Measurements from ENCODE around the gene PLA2G4B. TPM values are rescaled to one million over a fixed set of nuclear protein-coding genes. Genes with fewer than 3 reads are reported as not detected.

PLA2G4B gene
- total and polyA plus RNA-seq, 2 experiments from 2014 or later = 1.4 to 1.6 TPM

DNA sequence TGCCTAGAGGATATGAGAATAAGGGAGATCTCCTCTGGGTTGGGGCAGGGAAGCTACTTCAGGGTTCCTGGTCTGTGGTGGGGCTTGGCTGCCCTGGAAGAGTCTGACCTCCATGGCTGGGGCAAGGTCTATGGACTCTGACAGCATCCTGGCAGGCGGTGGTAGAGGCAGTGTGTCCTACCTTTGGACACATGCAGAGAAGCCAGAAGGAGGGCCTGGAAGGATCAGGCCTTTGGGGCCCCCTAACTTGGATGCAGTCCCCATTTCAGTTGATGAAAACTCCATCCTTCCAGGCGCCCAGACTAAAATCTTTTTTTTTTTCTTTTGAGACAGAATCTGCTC is 44.8 kb downstream of the PLA2G4B start:
- H3K4me3 ChIP-seq = no peak overlapping the region
- TF ChIP-seq EZH2phosphoT487 (IDR thresholded peaks at IDR 0.05; ENCODE audit: insufficient read depth, low read depth) = no peak
- no peak for TF ChIP-seq EZH2 (IDR thresholded peaks at IDR 0.05; ENCODE audit: insufficient read depth, poor library complexity, severe bottlenecking)
- H3K4me2 ChIP-seq (ENCODE audit: unreplicated experiment) = no peak overlapping the region
- H3K36me3 ChIP-seq (ENCODE audit: low read depth) = no peaks in the 10 kb centered on the region
- 93 to 100% methylated on average over 2 of the region's 2 CpGs for WGBS, 2 experiments (ENCODE audit: low coverage in 1 of 2, low lambda C conversion rate in 2 of 2, missing lambda C conversion rate in 2 of 2)
- H3K9me2 ChIP-seq (ENCODE audit: insufficient read depth) = no peaks in the 10 kb centered on the region
- no peaks in the 10 kb centered on the region for H3K9me3 ChIP-seq (ENCODE audit: low read depth)
- no peaks in the 10 kb centered on the region for H3K79me2 ChIP-seq (ENCODE audit: insufficient read depth)
- DNase-seq = no peak
- H4K20me1 ChIP-seq (ENCODE audit: insufficient read depth) = no peaks in the 10 kb centered on the region
- no peak overlapping the region for H3K27ac ChIP-seq
- H2AFZ ChIP-seq = no peak overlapping the region
- no peak overlapping the region for H3K9ac ChIP-seq
- no peaks in the 10 kb centered on the region for H3K4me1 ChIP-seq (ENCODE audit: insufficient read depth)
- H3K27me3 ChIP-seq (replicated peaks; ENCODE audit: insufficient read depth) = no peaks in the 10 kb centered on the region
- H3F3A ChIP-seq (ENCODE audit: insufficient read depth) = no peaks in the 10 kb centered on the region
- in situ Hi-C loops (cut with MboI) = no loop called here

DNA sequence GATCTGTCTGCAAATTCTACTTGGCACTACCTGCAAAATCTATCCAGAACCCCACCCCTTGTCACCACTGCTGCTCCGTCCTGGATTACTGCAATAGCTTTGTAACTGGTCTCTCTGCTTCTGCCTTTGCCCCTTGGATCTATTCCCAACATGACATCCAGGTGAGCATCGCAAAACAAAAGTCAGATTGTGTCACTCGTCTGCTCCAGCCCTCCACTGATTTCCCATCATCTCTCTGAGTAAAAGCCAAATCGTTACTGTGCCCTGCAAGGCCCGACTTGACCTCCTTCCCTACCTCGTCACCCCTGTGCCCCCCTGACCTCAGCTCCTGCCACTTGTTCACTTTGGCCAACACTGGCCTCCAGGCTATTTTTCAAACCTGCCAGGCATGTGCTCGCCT is 45.8 kb downstream of the PLA2G4B start:
- Histone ChIP-seq H3K27ac (no peak overlapping the region), H2AFZ (no peak overlapping the region), H3K4me2 (ENCODE audit: unreplicated experiment) (no peak overlapping the region), H3K9me2 (ENCODE audit: insufficient read depth) (no peaks in the 10 kb centered on the region), H3K4me3 (no peak overlapping the region), H3K79me2 (ENCODE audit: insufficient read depth) (no peaks in the 10 kb centered on the region), H3K9ac (no peak overlapping the region), H3F3A (ENCODE audit: insufficient read depth) (no peaks in the 10 kb centered on the region), H3K36me3 (ENCODE audit: low read depth) (no peaks in the 10 kb centered on the region), H3K9me3 (ENCODE audit: low read depth) (no peaks in the 10 kb centered on the region), H3K4me1 (ENCODE audit: insufficient read depth) (no peaks in the 10 kb centered on the region), H4K20me1 (ENCODE audit: insufficient read depth) (no peaks in the 10 kb centered on the region), H3K27me3 (replicated peaks; ENCODE audit: insufficient read depth) (no peaks in the 10 kb centered on the region)
- in situ Hi-C loops (cut with MboI) = no loop called here
- no peak for DNase-seq
- TF ChIP-seq EZH2 (IDR thresholded peaks at IDR 0.05; ENCODE audit: insufficient read depth, poor library complexity, severe bottlenecking) = no peak
- 83% methylated on average over 7 of the region's 7 CpGs for WGBS, 2 experiments (ENCODE audit: low coverage in 1 of 2, low lambda C conversion rate in 2 of 2, missing lambda C conversion rate in 2 of 2)

DNA sequence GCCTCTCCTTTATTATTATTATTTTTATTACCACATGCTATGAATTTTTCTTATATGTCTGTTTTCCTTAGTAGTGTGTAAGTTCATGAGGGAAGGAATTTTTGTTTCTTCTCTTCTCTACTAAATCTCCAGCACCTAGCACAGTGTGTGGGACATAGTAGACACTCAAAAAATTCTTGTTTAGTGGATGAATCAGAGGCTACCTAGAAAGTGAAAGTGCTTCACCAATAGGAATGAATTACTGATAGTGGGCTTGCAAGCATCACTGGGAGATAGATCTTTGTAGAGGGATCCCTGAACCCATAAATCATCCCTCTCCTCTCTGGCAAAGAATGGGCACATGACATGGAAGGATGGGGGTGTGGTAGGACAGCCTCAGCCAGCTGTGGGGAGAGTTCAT is 46.7 kb downstream of the PLA2G4B start:
- no peaks in the 10 kb centered on the region for H4K20me1 ChIP-seq (ENCODE audit: insufficient read depth)
- no peak overlapping the region for H3K4me2 ChIP-seq (ENCODE audit: unreplicated experiment)
- TF ChIP-seq EZH2 (IDR thresholded peaks at IDR 0.05; ENCODE audit: insufficient read depth, poor library complexity, severe bottlenecking) (no peak), EZH2phosphoT487 (IDR thresholded peaks at IDR 0.05; ENCODE audit: insufficient read depth, low read depth) (no peak)

DNA sequence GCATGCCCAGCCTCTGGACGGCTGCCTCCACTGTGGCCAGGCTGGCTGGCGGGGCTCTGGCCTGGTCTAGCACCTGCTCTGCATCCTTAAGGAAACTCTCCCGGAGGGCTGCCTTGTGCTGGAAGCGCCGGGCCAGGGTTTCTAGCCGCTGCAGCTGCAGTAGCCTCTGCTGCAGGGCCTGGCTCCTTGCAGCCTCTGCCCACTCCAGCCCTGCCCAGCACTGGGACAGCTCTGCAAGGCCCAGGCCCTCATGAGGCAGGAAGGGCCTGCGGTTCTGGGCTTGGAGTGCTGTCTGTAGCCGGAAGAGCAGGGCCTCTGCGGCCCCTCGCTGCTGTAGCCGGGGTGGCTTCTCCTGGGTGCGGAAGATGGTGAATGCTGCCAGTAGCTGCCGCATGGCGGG is 47.2 kb downstream of the PLA2G4B start:
- TF ChIP-seq EZH2phosphoT487 (IDR thresholded peaks at IDR 0.05; ENCODE audit: insufficient read depth, low read depth) = no peak
- no peak overlapping the region for H3K9ac ChIP-seq
- WGBS, 2 experiments (ENCODE audit: low coverage in 1 of 2, low lambda C conversion rate in 2 of 2, missing lambda C conversion rate in 2 of 2) = 89 to 90% methylated on average over 14 of the region's 14 CpGs
- in situ Hi-C loops (cut with MboI) = no loop called here
- H3K27ac ChIP-seq = no peak overlapping the region
- no peaks in the 10 kb centered on the region for H3K36me3 ChIP-seq (ENCODE audit: low read depth)
- H2AFZ ChIP-seq = no peak overlapping the region
- no peaks in the 10 kb centered on the region for H3F3A ChIP-seq (ENCODE audit: insufficient read depth)
- no peaks in the 10 kb centered on the region for H3K4me1 ChIP-seq (ENCODE audit: insufficient read depth)
- no peak overlapping the region for H3K4me3 ChIP-seq
- H3K27me3 ChIP-seq (replicated peaks; ENCODE audit: insufficient read depth) = no peaks in the 10 kb centered on the region
- no peaks in the 10 kb centered on the region for H3K9me3 ChIP-seq (ENCODE audit: low read depth)
- H3K79me2 ChIP-seq (ENCODE audit: insufficient read depth) = no peaks in the 10 kb centered on the region
- H3K4me2 ChIP-seq (ENCODE audit: unreplicated experiment) = no peak overlapping the region
- DNase-seq = no peak
- H3K9me2 ChIP-seq (ENCODE audit: insufficient read depth) = no peaks in the 10 kb centered on the region
- no peaks in the 10 kb centered on the region for H4K20me1 ChIP-seq (ENCODE audit: insufficient read depth)

More for the DNA sequence above, 46.7 kb downstream of the PLA2G4B start:
- no peak for DNase-seq
- no peaks in the 10 kb centered on the region for H3K27me3 ChIP-seq (replicated peaks; ENCODE audit: insufficient read depth)
- H3K79me2 ChIP-seq (ENCODE audit: insufficient read depth) = no peaks in the 10 kb centered on the region
- H3K9me2 ChIP-seq (ENCODE audit: insufficient read depth) = no peaks in the 10 kb centered on the region
- no peaks in the 10 kb centered on the region for H3K36me3 ChIP-seq (ENCODE audit: low read depth)
- in situ Hi-C loops (cut with MboI) = no loop called here
- no peak overlapping the region for H3K27ac ChIP-seq
- H2AFZ ChIP-seq = no peak overlapping the region
- H3F3A ChIP-seq (ENCODE audit: insufficient read depth) = no peaks in the 10 kb centered on the region
- H3K9ac ChIP-seq = no peak overlapping the region
- no peak overlapping the region for H3K4me3 ChIP-seq
- no peaks in the 10 kb centered on the region for H3K4me1 ChIP-seq (ENCODE audit: insufficient read depth)
- H3K9me3 ChIP-seq (ENCODE audit: low read depth) = no peaks in the 10 kb centered on the region

DNA sequence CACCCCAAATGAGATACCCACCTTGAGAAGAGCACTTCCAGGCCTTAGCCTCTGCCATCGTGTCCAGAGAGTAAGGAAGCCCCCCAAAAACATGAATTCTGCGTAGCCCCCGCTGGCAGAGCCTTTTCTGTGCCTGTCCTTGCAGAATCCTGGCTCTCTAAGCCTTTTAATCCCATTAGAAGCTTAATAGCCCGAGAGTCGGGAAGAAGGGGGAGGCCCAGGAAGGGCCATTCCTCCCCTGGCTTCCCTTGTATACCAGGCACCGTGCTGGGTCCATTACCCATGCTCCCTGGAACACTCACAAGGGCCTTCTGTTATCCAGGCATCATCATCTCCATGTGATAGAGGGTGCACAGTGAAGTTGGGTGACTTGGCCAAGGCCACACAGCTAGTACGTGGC is 48.1 kb downstream of the PLA2G4B start:
- Histone ChIP-seq H3K9ac (no peak overlapping the region), H4K20me1 (ENCODE audit: insufficient read depth) (no peaks in the 10 kb centered on the region), H3K4me1 (ENCODE audit: insufficient read depth) (no peaks in the 10 kb centered on the region), H3K4me2 (ENCODE audit: unreplicated experiment) (no peak overlapping the region), H3K79me2 (ENCODE audit: insufficient read depth) (no peaks in the 10 kb centered on the region), H3K27ac (no peak overlapping the region), H3K36me3 (ENCODE audit: low read depth) (no peaks in the 10 kb centered on the region), H3K9me2 (ENCODE audit: insufficient read depth) (no peaks in the 10 kb centered on the region), H3F3A (ENCODE audit: insufficient read depth) (no peaks in the 10 kb centered on the region), H3K4me3 (no peak overlapping the region), H3K27me3 (replicated peaks; ENCODE audit: insufficient read depth) (no peaks in the 10 kb centered on the region), H3K9me3 (ENCODE audit: low read depth) (no peaks in the 10 kb centered on the region), H2AFZ (no peak overlapping the region)
- no peak for TF ChIP-seq EZH2phosphoT487 (IDR thresholded peaks at IDR 0.05; ENCODE audit: insufficient read depth, low read depth)
- no peak for TF ChIP-seq EZH2 (IDR thresholded peaks at IDR 0.05; ENCODE audit: insufficient read depth, poor library complexity, severe bottlenecking)
- no peak for DNase-seq
- 87 to 93% methylated on average over 7 of the region's 7 CpGs for WGBS, 2 experiments (ENCODE audit: low coverage in 1 of 2, low lambda C conversion rate in 2 of 2, missing lambda C conversion rate in 2 of 2)
- in situ Hi-C loops (cut with MboI) = no loop called here
